ENCODE measurements around the gene ARHGAP33.

Gene ARHGAP33

GRCh38 chr19:35752746-35753350, 22.5 kb upstream of the ARHGAP33 start:
- no peak overlapping the region for H3K4me3 ChIP-seq (ENCODE audit: low read depth, low read length)
- TF ChIP-seq CTCF (IDR thresholded peaks at IDR 0.05; ENCODE audit: insufficient read depth, low read depth, low read length, missing control alignments): no peak
- DNase-seq (ENCODE audit: low read depth): no peak

GRCh38 chr19:35753634-35754369, 21.6 kb upstream of the ARHGAP33 start:
- DNase-seq (ENCODE audit: low read depth): no peak
- TF ChIP-seq CTCF (IDR thresholded peaks at IDR 0.05; ENCODE audit: insufficient read depth, low read depth, low read length, missing control alignments): no peak
- no peak overlapping the region for H3K4me3 ChIP-seq (ENCODE audit: low read depth, low read length)

GRCh38 chr19:35754370-35755130, 20.8 kb upstream of the ARHGAP33 start:
- no peak for TF ChIP-seq CTCF (IDR thresholded peaks at IDR 0.05; ENCODE audit: insufficient read depth, low read depth, low read length, missing control alignments)
- no peak overlapping the region for H3K4me3 ChIP-seq (ENCODE audit: low read depth, low read length)
- DNase-seq (ENCODE audit: low read depth): no peak

- no peak for TF ChIP-seq CTCF (IDR thresholded peaks at IDR 0.05; ENCODE audit: insufficient read depth, low read depth, low read length, missing control alignments)
- DNase-seq (ENCODE audit: low read depth): no peak
- H3K4me3 ChIP-seq (ENCODE audit: low read depth, low read length): no peak overlapping the region
These were observed 20.2 kb upstream of the ARHGAP33 start for GRCh38 chr19:35755131-35755549.

- no peak overlapping the region for H3K4me3 ChIP-seq (ENCODE audit: low read depth, low read length)
- no peak for DNase-seq (ENCODE audit: low read depth)
- no peak for TF ChIP-seq CTCF (IDR thresholded peaks at IDR 0.05; ENCODE audit: insufficient read depth, low read depth, low read length, missing control alignments)
These were observed 19.6 kb upstream of the ARHGAP33 start for GRCh38 chr19:35755550-35756376.

GRCh38 chr19:35756377-35757230, 18.8 kb upstream of the ARHGAP33 start, which contains the start of gene HSPB6:
TSS of gene HSPB6 (minus strand) at chr19:35757029. CDS start at chr19:35757008, 21 bp downstream.
- no peak for DNase-seq (ENCODE audit: low read depth)
- peak within 1 kb of the TSS; percentile 60 for H3K4me3 ChIP-seq (ENCODE audit: low read depth, low read length)
- no peak for TF ChIP-seq CTCF (IDR thresholded peaks at IDR 0.05; ENCODE audit: insufficient read depth, low read depth, low read length, missing control alignments)
